Bronchial epithelial cell (primary cell): ENCODE data around the gene IPCEF1. TPM values are rescaled to one million over a fixed set of nuclear protein-coding genes. Genes with fewer than 3 reads are reported as not detected.

Experiments
- DNase-seq: peaks from one replicate; pipeline ENCODE4 v3.0.0-alpha.2; 2010; ENCODE audit warnings: low read depth
- FAIRE-seq: peaks from 2 replicates; lab custom pipeline; 2011; peaks lifted over from hg19 to GRCh38; lab: Jason Lieb, UNC
- H3K27me3 ChIP-seq: 2 replicates; pipeline ENCODE4 v1.5.1; 2011; ENCODE audit warnings: low read length; ENCODE audit not compliant: control insufficient read depth, insufficient read depth
- H3K36me3 ChIP-seq: 2 replicates; pipeline ENCODE4 v1.5.1; 2011; ENCODE audit warnings: low read length; ENCODE audit not compliant: control insufficient read depth, insufficient read depth
- H3K4me3 ChIP-seq: 2 replicates; pipeline ENCODE4 v1.5.1; 2011; ENCODE audit warnings: mild to moderate bottlenecking, low read depth, low read length, control low read depth
- total RNA-seq: library from RNA; depleted of rRNA; stranded (reverse); fragments of >200 nt; gene quantifications from 2 replicates; pipeline ENCODE4 v1.2.1, GENCODE V29; 2014
- TF ChIP-seq, protein P1 (sequence below): IDR thresholded peaks from 2 replicates; pipeline ENCODE4 v1.5.1; 2011; ENCODE audit warnings: mild to moderate bottlenecking, moderate library complexity, low read length, control low read depth, inconsistent platforms; ENCODE audit not compliant: insufficient read depth, severe bottlenecking

IPCEF1 gene
- total RNA-seq, 1 donor from 2014 or later: under 0.01 TPM

DNA sequence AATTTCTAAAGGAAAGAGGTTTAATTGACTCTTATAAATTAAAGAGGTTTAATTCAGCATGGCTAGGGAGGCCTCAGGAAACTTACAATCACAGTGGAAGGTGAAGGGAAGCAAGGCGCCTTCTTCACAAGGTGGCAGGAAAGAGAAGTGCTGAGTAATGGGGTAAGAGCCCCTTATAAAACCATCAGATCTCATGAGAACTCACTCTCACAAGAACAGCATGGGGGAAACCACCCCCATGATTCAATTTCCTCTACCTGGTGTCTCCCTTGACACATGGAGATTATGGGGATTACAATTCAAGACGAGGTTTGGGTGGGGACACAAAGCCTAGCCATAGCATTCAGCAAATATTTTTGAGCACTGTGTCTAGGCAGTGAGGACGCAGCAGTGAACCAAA lies 3.9 kb upstream of the IPCEF1 start:
- TF ChIP-seq, protein P1, sequence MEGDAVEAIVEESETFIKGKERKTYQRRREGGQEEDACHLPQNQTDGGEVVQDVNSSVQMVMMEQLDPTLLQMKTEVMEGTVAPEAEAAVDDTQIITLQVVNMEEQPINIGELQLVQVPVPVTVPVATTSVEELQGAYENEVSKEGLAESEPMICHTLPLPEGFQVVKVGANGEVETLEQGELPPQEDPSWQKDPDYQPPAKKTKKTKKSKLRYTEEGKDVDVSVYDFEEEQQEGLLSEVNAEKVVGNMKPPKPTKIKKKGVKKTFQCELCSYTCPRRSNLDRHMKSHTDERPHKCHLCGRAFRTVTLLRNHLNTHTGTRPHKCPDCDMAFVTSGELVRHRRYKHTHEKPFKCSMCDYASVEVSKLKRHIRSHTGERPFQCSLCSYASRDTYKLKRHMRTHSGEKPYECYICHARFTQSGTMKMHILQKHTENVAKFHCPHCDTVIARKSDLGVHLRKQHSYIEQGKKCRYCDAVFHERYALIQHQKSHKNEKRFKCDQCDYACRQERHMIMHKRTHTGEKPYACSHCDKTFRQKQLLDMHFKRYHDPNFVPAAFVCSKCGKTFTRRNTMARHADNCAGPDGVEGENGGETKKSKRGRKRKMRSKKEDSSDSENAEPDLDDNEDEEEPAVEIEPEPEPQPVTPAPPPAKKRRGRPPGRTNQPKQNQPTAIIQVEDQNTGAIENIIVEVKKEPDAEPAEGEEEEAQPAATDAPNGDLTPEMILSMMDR: no peak
- Histone ChIP-seq H3K27me3 (no peaks in the 10 kb centered on the region), H3K36me3 (no peaks in the 10 kb centered on the region), H3K4me3 (no peak overlapping the region)
- DNase-seq: no peak
- no peak for FAIRE-seq

DNA sequence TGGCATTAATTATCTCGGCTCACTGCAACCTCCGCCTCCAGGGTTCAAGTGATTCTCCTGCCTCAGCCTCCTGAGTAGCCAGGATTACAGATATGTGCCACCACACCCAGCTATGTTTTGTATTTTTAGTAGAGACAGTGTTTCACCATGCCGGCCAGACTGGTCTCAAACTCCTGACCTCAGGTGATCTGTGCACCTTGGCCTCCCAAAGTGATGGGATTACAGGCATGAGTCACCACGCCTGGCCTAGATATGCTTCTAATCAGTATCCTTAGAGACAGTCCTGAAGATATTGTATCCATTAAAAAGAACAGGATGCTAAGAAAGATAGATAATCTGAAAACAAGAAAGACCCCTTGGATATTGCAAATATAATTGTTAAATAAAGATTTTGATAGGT lies 3.1 kb upstream of the IPCEF1 start:
- H3K4me3 ChIP-seq: no peak overlapping the region
- H3K36me3 ChIP-seq: no peaks in the 10 kb centered on the region
- TF ChIP-seq, protein P1: no peak
- DNase-seq (no peak), FAIRE-seq (no peak)
- H3K27me3 ChIP-seq: no peaks in the 10 kb centered on the region

DNA sequence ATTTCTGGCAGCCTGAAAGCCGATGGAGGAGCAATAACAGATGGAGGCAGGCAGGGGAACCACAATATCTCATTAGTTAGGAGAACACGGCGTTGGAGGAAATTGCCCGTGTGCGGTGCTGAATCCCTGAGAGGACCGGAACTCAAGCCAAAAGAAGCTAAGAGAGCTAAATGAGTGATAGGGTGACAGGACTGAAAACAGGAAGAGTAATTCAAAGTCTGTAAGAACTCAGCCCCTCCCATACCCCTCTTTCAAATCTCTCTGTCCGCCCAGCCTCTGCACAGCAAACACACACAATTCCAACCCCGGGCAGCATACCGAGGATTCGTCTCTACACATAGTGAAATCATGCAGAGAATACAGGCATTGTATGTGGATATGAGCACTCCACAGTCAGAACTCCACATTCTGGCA lies 2.6 kb upstream of the IPCEF1 start:
- Histone ChIP-seq H3K27me3 (no peaks in the 10 kb centered on the region), H3K36me3 (no peaks in the 10 kb centered on the region), H3K4me3 (no peak overlapping the region)
- FAIRE-seq (no peak), DNase-seq (no peak)
- TF ChIP-seq, protein P1: no peak

DNA sequence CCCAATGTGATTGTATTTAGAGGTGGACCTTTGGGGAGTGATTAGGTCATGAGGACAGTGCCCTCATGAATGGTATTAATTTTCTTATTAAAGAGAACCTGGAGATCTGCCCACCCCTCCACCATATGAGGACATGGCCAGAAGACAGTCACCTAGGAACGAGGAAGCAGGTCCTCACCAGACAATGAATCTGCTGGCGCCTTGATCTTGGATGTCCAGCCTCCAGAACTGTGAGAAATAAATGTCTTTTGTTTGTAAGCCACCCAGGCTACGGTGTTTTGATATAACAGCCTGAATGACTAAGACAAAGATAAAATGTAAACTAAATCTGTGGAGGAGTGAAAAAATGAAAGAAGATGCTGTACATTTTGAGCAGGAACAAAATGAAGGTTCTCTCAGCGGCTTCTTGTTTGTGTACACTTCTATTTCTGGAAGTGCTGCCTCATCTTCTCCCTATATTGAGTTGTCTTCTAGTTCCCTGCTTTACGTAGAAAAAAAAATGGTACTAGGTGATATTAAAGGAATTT lies 1.5 kb upstream of the IPCEF1 start:
- TF ChIP-seq, protein P1: no peak
- FAIRE-seq (no peak), DNase-seq (no peak)
- Histone ChIP-seq H3K27me3 (no peaks in the 10 kb centered on the region), H3K36me3 (no peaks in the 10 kb centered on the region), H3K4me3 (no peak overlapping the region)

DNA sequence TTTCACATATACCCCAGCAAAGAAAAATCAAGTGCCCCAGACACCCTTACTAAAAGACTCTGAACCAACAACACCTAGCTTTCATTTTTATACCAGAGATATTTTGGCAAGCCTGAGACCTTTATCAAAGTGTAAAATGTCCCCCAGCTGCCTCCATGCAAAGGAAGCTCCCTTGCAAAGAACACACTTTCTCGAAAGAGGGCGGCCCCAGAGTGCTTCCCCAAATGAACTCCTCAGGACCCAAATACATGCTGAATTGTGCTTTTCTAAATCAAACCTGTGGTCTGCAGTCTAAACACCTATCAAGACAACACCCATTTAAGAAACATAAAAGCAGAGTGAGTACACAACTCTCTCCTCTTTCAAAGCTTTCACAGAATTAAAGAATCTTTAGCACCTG lies 490 bp downstream of the IPCEF1 start:
- Histone ChIP-seq H3K27me3 (no peaks in the 10 kb centered on the region), H3K4me3 (no peak overlapping the region), H3K36me3 (no peaks in the 10 kb centered on the region)
- TF ChIP-seq, protein P1: no peak
- no peak for FAIRE-seq
- DNase-seq: no peak

DNA sequence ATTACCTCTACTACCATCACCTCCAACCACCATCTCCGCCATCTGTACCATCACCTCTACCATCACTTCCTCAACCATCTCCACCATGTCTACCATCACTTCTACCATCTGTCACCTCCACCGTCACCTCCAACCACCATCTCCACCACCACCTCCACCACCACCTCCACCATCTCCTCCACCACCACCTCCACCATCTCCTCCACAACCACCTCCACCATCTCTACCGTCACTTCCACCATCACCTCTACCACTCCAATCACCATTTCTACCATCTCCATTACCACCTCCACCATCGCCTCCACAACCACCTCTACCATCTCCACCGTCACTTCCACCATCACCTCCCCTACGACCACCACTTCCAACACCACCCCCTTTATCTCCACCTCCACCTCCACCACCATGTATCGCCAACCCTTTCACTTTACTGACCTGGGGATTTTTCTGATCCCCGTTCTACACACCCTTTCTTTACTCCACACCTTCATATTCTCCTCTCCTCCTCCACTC lies 2.3 kb downstream of the IPCEF1 start:
- no peaks in the 10 kb centered on the region for H3K36me3 ChIP-seq

More for the DNA sequence above, 2.3 kb downstream of the IPCEF1 start:
- Histone ChIP-seq H3K4me3 (no peak overlapping the region), H3K27me3 (no peaks in the 10 kb centered on the region)
- FAIRE-seq: no peak
- TF ChIP-seq, protein P1: no peak
- DNase-seq: no peak
